Activated CD4-positive, alpha-beta T cell treated with anti-CD3 and anti-CD28 coated beads, Interleukin-2, amount 10 ng/mL, durations not matched to agents 24 days and 14 days (primary cell): ENCODE measurements around the gene SQSTM1. TPM values are rescaled to one million over a fixed set of nuclear protein-coding genes. Genes with fewer than 3 reads are reported as not detected.

Source experiments
- DNase-seq: peaks from one replicate; pipeline ENCODE4 v3.0.0; 2022
- H3K27ac Mint-ChIP-seq: one replicate; pipeline ENCODE4 v1.8.0; 2022; ENCODE audit warnings: mild to moderate bottlenecking, mixed read lengths
- H3K27me3 Mint-ChIP-seq: one replicate; pipeline ENCODE4 v1.8.0; 2022; ENCODE audit warnings: mixed read lengths
- H3K36me3 Mint-ChIP-seq: one replicate; pipeline ENCODE4 v1.8.0; 2022; ENCODE audit warnings: low read depth, mild to moderate bottlenecking, mixed read lengths
- H3K4me1 Mint-ChIP-seq: one replicate; pipeline ENCODE4 v1.8.0; 2021; ENCODE audit warnings: mixed read lengths
- H3K4me3 Mint-ChIP-seq: one replicate; pipeline ENCODE4 v1.8.0; 2022; ENCODE audit warnings: mild to moderate bottlenecking, moderate library complexity, mixed read lengths
- H3K9me3 Mint-ChIP-seq: one replicate; pipeline ENCODE4 v1.8.0; 2021; ENCODE audit warnings: mixed read lengths
- intact Hi-C: fragments of 100-400 bp; cut with micrococcal nuclease; formaldehyde crosslinking; loops from one replicate; pipeline ENCODE4 v1.15.1; 2023
- total RNA-seq: library from RNA; stranded (reverse); gene quantifications from 2 replicates; pipeline ENCODE4 v1.2.3, GENCODE V29; 2022

The SQSTM1 gene
- total RNA-seq, 1 donor from 2014 or later: 183 TPM

GRCh38 chr5:179878222-179879002 lies 57.7 kb downstream of the SQSTM1 start:
- Mint-ChIP-seq H3K36me3 (peaks cover 44% of the 10 kb centered on the region), H3K9me3 (peaks cover 5% of the 10 kb centered on the region), H3K4me3 (no peak overlapping the region), H3K4me1 (no peaks in the 10 kb centered on the region), H3K27ac (no peak overlapping the region), H3K27me3 (no peaks in the 10 kb centered on the region)
- no peak for DNase-seq
- intact Hi-C loops: no loop called here

- Mint-ChIP-seq H3K36me3 (peaks cover 49% of the 10 kb centered on the region), H3K9me3 (peaks cover 10% of the 10 kb centered on the region), H3K27me3 (no peaks in the 10 kb centered on the region), H3K27ac (no peak overlapping the region), H3K4me1 (no peaks in the 10 kb centered on the region), H3K4me3 (no peak overlapping the region)
- intact Hi-C loops: no loop called here
- DNase-seq: no peak
Observed at GRCh38 chr5:179879003-179879689, 58.4 kb downstream of the SQSTM1 start.

DNA sequence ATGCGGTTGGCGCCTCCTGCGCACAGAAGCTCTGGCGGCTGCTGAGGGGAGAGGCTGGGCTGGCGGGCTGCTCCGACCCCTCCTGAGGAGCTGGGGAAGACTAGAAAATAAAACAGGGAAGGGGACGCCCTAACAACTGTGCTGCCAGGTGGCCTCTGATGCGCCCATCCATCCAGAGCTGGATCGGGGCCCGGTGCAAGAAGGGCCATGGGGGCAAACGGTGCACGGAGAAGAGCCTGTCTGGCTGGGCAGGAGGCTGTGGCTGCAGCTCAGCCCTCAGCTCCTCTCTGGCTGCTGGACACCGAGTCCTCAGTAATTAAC lies 58.9 kb downstream of the SQSTM1 start:
- peaks cover 52% of the 10 kb centered on the region for H3K36me3 Mint-ChIP-seq
- intact Hi-C loops: no loop called here
- H3K27me3 Mint-ChIP-seq: no peaks in the 10 kb centered on the region
- H3K27ac Mint-ChIP-seq: no peak overlapping the region
- no peak for DNase-seq
- H3K4me3 Mint-ChIP-seq: no peak overlapping the region
- H3K4me1 Mint-ChIP-seq: no peaks in the 10 kb centered on the region
- H3K9me3 Mint-ChIP-seq: peaks cover 15% of the 10 kb centered on the region

- Mint-ChIP-seq H3K4me3 (no peak overlapping the region), H3K4me1 (no peaks in the 10 kb centered on the region), H3K9me3 (peaks cover 19% of the 10 kb centered on the region), H3K36me3 (peaks cover 54% of the 10 kb centered on the region), H3K27ac (no peak overlapping the region), H3K27me3 (no peaks in the 10 kb centered on the region)
- intact Hi-C loops: no loop called here
- no peak for DNase-seq
Observed at GRCh38 chr5:179880066-179880650, 59.5 kb downstream of the SQSTM1 start.

GRCh38 chr5:179880848-179881590 lies 60.3 kb downstream of the SQSTM1 start:
- H3K27ac Mint-ChIP-seq: no peak overlapping the region
- no peaks in the 10 kb centered on the region for H3K27me3 Mint-ChIP-seq
- peaks cover 23% of the 10 kb centered on the region for H3K9me3 Mint-ChIP-seq
- peaks cover 56% of the 10 kb centered on the region for H3K36me3 Mint-ChIP-seq
- H3K4me3 Mint-ChIP-seq: no peak overlapping the region
- intact Hi-C loops: no loop called here
- DNase-seq: no peak
- no peaks in the 10 kb centered on the region for H3K4me1 Mint-ChIP-seq

- no peaks in the 10 kb centered on the region for H3K4me1 Mint-ChIP-seq
- H3K9me3 Mint-ChIP-seq: peaks cover 25% of the 10 kb centered on the region
- no peak for DNase-seq
- H3K27me3 Mint-ChIP-seq: no peaks in the 10 kb centered on the region
- peaks cover 63% of the 10 kb centered on the region for H3K36me3 Mint-ChIP-seq
- intact Hi-C loops: no loop called here
- H3K27ac Mint-ChIP-seq: no peak overlapping the region
- H3K4me3 Mint-ChIP-seq: no peak overlapping the region
Observed at GRCh38 chr5:179882338-179882737, 61.6 kb downstream of the SQSTM1 start.

- H3K36me3 Mint-ChIP-seq: peaks cover 65% of the 10 kb centered on the region
Observed at GRCh38 chr5:179883163-179883562, 62.5 kb downstream of the SQSTM1 start.

GRCh38 chr5:179885491-179886090 lies 64.9 kb downstream of the SQSTM1 start:
- H3K9me3 Mint-ChIP-seq: peaks cover 25% of the 10 kb centered on the region
- H3K27me3 Mint-ChIP-seq: no peaks in the 10 kb centered on the region
- DNase-seq: no peak
- peaks cover 80% of the 10 kb centered on the region for H3K36me3 Mint-ChIP-seq
- intact Hi-C loops: no loop called here
- no peak overlapping the region for H3K27ac Mint-ChIP-seq
- no peak overlapping the region for H3K4me3 Mint-ChIP-seq
- no peaks in the 10 kb centered on the region for H3K4me1 Mint-ChIP-seq

More at GRCh38 chr5:179883163-179883562, 62.5 kb downstream of the SQSTM1 start:
- H3K4me1 Mint-ChIP-seq: no peaks in the 10 kb centered on the region
- H3K27ac Mint-ChIP-seq: no peak overlapping the region
- DNase-seq: no peak
- H3K4me3 Mint-ChIP-seq: no peak overlapping the region
- peaks cover 25% of the 10 kb centered on the region for H3K9me3 Mint-ChIP-seq
- intact Hi-C loops: no loop called here
- H3K27me3 Mint-ChIP-seq: no peaks in the 10 kb centered on the region

- Mint-ChIP-seq H3K4me3 (no peak overlapping the region), H3K9me3 (peaks cover 25% of the 10 kb centered on the region), H3K27ac (no peak overlapping the region), H3K27me3 (no peaks in the 10 kb centered on the region), H3K36me3 (peaks cover 78% of the 10 kb centered on the region), H3K4me1 (no peaks in the 10 kb centered on the region)
- intact Hi-C loops: no loop called here
- no peak for DNase-seq
Observed at GRCh38 chr5:179886190-179886911, 65.6 kb downstream of the SQSTM1 start.

DNA sequence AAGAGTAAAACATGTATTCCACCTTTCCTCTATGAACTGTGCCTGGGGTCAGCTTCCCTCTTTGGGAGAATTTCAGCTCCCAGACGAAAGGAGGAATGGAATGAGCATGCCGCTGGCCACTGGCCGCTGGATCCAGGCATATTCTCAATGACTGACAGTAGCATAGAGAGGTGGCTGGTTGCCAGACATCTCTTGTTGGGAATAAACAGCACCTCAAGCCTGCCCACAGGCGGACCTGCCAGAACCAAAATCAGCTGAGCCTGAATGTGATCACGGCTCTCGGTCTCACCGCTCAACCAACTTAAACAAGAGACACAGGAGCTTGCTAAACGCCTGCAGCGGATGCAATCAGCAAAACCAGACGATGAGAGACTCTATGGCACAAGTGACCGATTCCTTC lies 66.4 kb downstream of the SQSTM1 start:
- H3K4me3 Mint-ChIP-seq: no peak overlapping the region
- peaks cover 72% of the 10 kb centered on the region for H3K36me3 Mint-ChIP-seq
- intact Hi-C loops: no loop called here
- no peaks in the 10 kb centered on the region for H3K27me3 Mint-ChIP-seq
- H3K27ac Mint-ChIP-seq: no peak overlapping the region
- peaks cover 24% of the 10 kb centered on the region for H3K9me3 Mint-ChIP-seq
- DNase-seq: no peak
- H3K4me1 Mint-ChIP-seq: no peaks in the 10 kb centered on the region

Other genes starting within 250 kb of the SQSTM1 start
- gene HNRNPH1, start 197.2 kb upstream of the SQSTM1 start, total RNA-seq: 952 and 964 TPM in 2 replicates
- 0.45 and 0.63 TPM in 2 replicates for gene CBY3, start 139.9 kb upstream of the SQSTM1 start, total RNA-seq
- gene CANX, start 121.9 kb upstream of the SQSTM1 start, total RNA-seq: 514 and 546 TPM in 2 replicates
- gene MAML1, start 88.1 kb upstream of the SQSTM1 start, total RNA-seq: 34.6 and 37.3 TPM in 2 replicates
- 0.88 and 1.6 TPM in 2 replicates for gene LTC4S, start 26.9 kb upstream of the SQSTM1 start, total RNA-seq
- gene MGAT4B, start 14.0 kb upstream of the SQSTM1 start, total RNA-seq: 126 and 134 TPM in 2 replicates
- gene MRNIP, start 37.9 kb downstream of the SQSTM1 start, total RNA-seq: 27.6 and 27.8 TPM in 2 replicates
- gene TBC1D9B, start 87.0 kb downstream of the SQSTM1 start, total RNA-seq: 129 and 138 TPM in 2 replicates